BJ (cell line): ENCODE measurements around the gene PAM16. TPM values are rescaled to one million over a fixed set of nuclear protein-coding genes. Genes with fewer than 3 reads are reported as not detected.

Experiments used
- CTCF ChIA-PET: fragments of 350-600 bp; formaldehyde crosslinking; extraction: SDS; loops from one replicate; lab custom pipeline; 2021; ENCODE audit warnings: antibody characterized with exemption, inconsistent platforms; lab: Yijun Ruan, JAX
- POLR2A ChIA-PET: fragments of 300-600 bp; sonication (Branson Sonifier 250); formaldehyde crosslinking; extraction: SDS; loops from one replicate; lab custom pipeline; 2021; ENCODE audit warnings: antibody characterized with exemption; lab: Charles Lee
- DNase-seq: peaks from one replicate; pipeline ENCODE4 v3.0.0-alpha.2; 2011; ENCODE audit warnings: low read depth
- H3K27me3 ChIP-seq: 2 replicates; pipeline ENCODE4 v1.6.0; 2011; ENCODE audit warnings: low read length; ENCODE audit not compliant: control insufficient read depth, insufficient read depth
- H3K36me3 ChIP-seq: 2 replicates; pipeline ENCODE4 v1.5.1; 2011; ENCODE audit warnings: low read length; ENCODE audit not compliant: control insufficient read depth, insufficient read depth
- H3K4me3 ChIP-seq: 2 replicates; pipeline ENCODE4 v1.5.1; 2011; ENCODE audit warnings: low read depth, mild to moderate bottlenecking, control low read depth, low read length
- polyA plus RNA-seq: library from polyadenylated mRNA; depleted of rRNA; stranded (reverse); fragments of >200 nt; gene quantifications from 2 replicates; pipeline ENCODE4 v1.2.3, GENCODE V29; 2011
- TF ChIP-seq, protein P1 (sequence below): IDR thresholded peaks from 2 replicates; pipeline ENCODE4 v1.5.1; 2011; ENCODE audit warnings: low read depth, mild to moderate bottlenecking, control low read depth, inconsistent platforms, low read length, moderate library complexity; ENCODE audit not compliant: insufficient read depth

The PAM16 gene
- polyA plus RNA-seq, 1 experiment = 44.2 TPM

DNA sequence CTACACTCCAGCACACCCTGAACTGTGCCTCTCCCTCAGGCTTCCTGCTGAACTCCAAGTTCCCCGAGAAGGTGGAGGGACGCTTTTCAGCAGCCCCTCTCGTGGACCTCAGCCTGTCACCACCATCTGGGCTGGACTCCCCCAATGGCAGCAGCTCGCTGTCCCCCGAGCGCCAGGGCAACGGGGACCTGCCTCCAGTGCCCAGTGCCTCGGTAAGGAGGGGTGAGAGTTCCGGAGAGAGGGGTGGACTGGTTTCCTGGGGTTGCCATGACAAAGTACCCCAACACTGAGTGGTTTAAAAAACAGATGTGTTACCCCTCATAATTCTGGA is 17.8 kb downstream of the PAM16 start:
- no peaks in the 10 kb centered on the region for H3K27me3 ChIP-seq
- CTCF ChIA-PET = interaction anchor here (0.9 to 14.7 kb wide), 8 partner anchors 8 to 79 kb away, joined by 3 to 211 read pairs (median 24); partner anchors contain the start of gene TFAP4
- TF ChIP-seq, protein P1, sequence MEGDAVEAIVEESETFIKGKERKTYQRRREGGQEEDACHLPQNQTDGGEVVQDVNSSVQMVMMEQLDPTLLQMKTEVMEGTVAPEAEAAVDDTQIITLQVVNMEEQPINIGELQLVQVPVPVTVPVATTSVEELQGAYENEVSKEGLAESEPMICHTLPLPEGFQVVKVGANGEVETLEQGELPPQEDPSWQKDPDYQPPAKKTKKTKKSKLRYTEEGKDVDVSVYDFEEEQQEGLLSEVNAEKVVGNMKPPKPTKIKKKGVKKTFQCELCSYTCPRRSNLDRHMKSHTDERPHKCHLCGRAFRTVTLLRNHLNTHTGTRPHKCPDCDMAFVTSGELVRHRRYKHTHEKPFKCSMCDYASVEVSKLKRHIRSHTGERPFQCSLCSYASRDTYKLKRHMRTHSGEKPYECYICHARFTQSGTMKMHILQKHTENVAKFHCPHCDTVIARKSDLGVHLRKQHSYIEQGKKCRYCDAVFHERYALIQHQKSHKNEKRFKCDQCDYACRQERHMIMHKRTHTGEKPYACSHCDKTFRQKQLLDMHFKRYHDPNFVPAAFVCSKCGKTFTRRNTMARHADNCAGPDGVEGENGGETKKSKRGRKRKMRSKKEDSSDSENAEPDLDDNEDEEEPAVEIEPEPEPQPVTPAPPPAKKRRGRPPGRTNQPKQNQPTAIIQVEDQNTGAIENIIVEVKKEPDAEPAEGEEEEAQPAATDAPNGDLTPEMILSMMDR = no peak
- H3K36me3 ChIP-seq = peaks cover 34% of the 10 kb centered on the region
- POLR2A ChIA-PET = no interaction called here
- no peak overlapping the region for H3K4me3 ChIP-seq
- no peak for DNase-seq

DNA sequence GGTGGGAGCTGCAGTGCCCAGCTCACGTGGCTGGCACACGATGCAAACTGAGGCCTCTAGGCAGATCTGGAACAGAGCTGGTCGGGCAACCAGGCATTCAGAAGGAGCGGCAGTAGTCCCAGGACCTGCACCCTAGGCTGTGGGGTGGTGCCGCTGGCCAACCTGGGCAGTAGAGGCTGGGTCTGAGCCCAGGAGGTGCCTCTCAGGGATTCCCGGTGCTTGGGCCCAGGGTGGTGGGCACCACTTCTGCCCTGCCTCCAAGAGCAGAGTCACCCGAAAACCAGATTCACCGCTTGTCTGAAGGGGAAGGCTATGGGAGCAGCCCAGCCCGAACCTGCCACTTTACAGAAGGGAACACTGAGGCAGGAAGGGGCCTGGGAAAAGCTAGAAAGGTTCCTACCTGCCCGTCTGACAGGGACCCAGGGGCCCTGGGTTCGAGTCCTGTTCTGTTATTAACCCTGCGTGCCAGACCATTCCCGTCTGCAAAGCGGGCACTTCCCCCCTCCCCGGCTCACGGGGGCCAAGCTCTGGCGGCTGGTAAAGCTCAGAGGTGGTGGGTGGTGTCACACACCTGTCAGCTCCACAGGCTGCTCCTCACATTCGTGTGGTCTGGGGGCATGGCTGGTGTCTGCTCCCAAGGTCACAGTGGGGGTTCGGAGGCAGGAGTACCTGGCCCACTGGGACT is 18.4 kb downstream of the PAM16 start:
- Histone ChIP-seq H3K36me3 (peaks cover 31% of the 10 kb centered on the region), H3K27me3 (no peaks in the 10 kb centered on the region), H3K4me3 (no peak overlapping the region)
- ChIA-PET CTCF (interaction anchor here (1.6 to 14.7 kb wide), 7 partner anchors 8 to 78 kb away, joined by 6 to 211 read pairs (median 31); partner anchors contain the start of gene TFAP4), POLR2A (no interaction called here)
- no peak for DNase-seq
- TF ChIP-seq, protein P1 = no peak

DNA sequence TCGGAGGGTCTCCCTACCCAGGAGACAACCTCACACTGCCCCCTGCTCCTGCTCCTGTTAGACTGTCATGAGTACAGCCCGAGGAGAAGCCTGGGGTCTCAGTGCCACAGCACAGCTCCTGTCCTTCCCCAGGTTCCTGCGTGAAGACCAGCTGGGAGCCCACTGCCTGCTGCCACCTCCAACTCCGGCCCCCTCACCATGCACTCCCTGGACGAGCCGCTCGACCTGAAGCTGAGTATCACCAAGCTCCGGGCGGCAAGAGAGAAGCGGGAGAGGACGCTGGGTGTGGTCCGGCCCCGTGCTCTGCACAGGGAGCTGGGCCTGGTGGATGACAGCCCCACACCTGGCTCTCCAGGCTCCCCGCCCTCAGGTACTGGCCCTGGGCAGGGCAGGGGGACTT is 19.0 kb downstream of the PAM16 start:
- TF ChIP-seq, protein P1 = no peak
- no peak for DNase-seq
- ChIA-PET POLR2A (no interaction called here), CTCF (interaction anchor here (0.9 to 14.7 kb wide), 8 partner anchors 9 to 84 kb away, joined by 3 to 211 read pairs (median 26); partner anchors contain the start of genes CORO7 and TFAP4)
- H3K4me3 ChIP-seq = no peak overlapping the region
- H3K27me3 ChIP-seq = no peaks in the 10 kb centered on the region
- H3K36me3 ChIP-seq = peaks cover 24% of the 10 kb centered on the region

DNA sequence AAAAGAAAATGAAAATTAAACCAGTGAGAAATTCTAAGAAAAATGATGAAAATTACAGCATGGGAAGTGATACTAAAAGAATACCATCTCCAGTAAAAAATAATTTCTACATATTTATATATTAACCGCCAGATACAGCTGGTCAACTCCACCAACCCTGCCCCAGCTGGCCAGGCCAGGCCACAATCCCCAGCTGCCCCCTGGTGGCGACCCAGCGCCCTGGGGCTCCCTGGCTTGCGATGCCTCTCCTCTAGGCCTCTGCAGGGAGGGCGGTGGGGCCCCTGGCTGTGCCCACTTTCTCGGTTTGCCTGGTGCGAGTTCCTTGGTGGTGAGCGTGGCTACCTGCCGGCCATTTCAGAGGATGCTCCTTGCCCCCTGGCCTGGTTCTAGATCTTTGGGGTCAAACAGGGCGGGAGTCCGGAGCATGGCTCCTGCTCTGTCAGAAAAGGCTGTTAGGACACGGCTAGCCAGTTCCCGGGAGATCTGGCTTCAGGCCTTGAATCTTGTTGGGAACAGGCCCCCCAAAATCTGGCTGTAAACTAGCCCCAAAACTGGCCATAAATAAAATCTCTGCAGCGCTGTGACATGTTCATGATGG is 20.7 kb downstream of the PAM16 start:
- DNase-seq = no peak
- ChIA-PET POLR2A (no interaction called here), CTCF (interaction anchor here (0.6 to 14.7 kb wide), 23 partner anchors 10 to 348 kb away, joined by 3 to 211 read pairs (median 4); partner anchors contain the start of gene TFAP4)
- Histone ChIP-seq H3K27me3 (no peaks in the 10 kb centered on the region), H3K36me3 (peaks cover 17% of the 10 kb centered on the region), H3K4me3 (no peak overlapping the region)
- TF ChIP-seq, protein P1 = peak; percentile 98
